Ishikawa (cell line): ENCODE measurements around the gene CRAMP1.

ENCODE experiments used
- CEBPB ChIP-seq: IDR thresholded peaks from 2 replicates; pipeline ENCODE4 v1.6.1; 2012
- CREB1 ChIP-seq: IDR thresholded peaks from 2 replicates; pipeline ENCODE4 v1.6.1; 2012; ENCODE audit warnings: low read depth
- EGR1 ChIP-seq: IDR thresholded peaks from 2 replicates; pipeline ENCODE4 v1.6.1; 2012
- EP300 ChIP-seq: IDR thresholded peaks from 2 replicates; pipeline ENCODE4 v1.6.1; 2012; ENCODE audit warnings: borderline replicate concordance
- FOXM1 ChIP-seq: IDR thresholded peaks from 2 replicates; pipeline ENCODE4 v1.6.1; 2012; ENCODE audit warnings: low read depth, borderline replicate concordance
- MAX ChIP-seq: IDR thresholded peaks from 2 replicates; pipeline ENCODE4 v1.6.1; 2012
- NFIC ChIP-seq: IDR thresholded peaks from 2 replicates; pipeline ENCODE4 v1.6.1; 2012
- RAD21 ChIP-seq: IDR thresholded peaks from 2 replicates; pipeline ENCODE4 v1.6.1; 2012; ENCODE audit warnings: low read depth
- REST ChIP-seq: IDR thresholded peaks from 2 replicates; pipeline ENCODE4 v1.6.1; 2012; ENCODE audit warnings: low read depth, mild to moderate bottlenecking
- TAF1 ChIP-seq: IDR thresholded peaks from 2 replicates; pipeline ENCODE4 v1.6.1; 2012; ENCODE audit warnings: low read depth, mild to moderate bottlenecking
- TCF12 ChIP-seq: IDR thresholded peaks from 2 replicates; pipeline ENCODE4 v1.6.1; 2012; ENCODE audit warnings: low read depth
- TEAD4 ChIP-seq: IDR thresholded peaks from 2 replicates; pipeline ENCODE4 v1.6.1; 2012
- USF1 ChIP-seq: IDR thresholded peaks from 2 replicates; pipeline ENCODE4 v1.6.1; 2012
- YY1 ChIP-seq: IDR thresholded peaks from 2 replicates; pipeline ENCODE4 v1.6.1; 2012; ENCODE audit warnings: low read depth
- ZBTB7A ChIP-seq: IDR thresholded peaks from 2 replicates; pipeline ENCODE4 v1.6.1; 2012; ENCODE audit warnings: low read depth

The CRAMP1 gene

GRCh38 chr16:1696863-1697262, 84.7 kb downstream of the CRAMP1 start:
- TF ChIP-seq CEBPB, result no peak
- TF ChIP-seq TAF1, result no peak
- TF ChIP-seq CREB1, result no peak

- no peak for TF ChIP-seq USF1
- TF ChIP-seq MAX, result no peak
- no peak for TF ChIP-seq NFIC
- TF ChIP-seq REST, result no peak
- no peak for TF ChIP-seq ZBTB7A
- no peak for TF ChIP-seq EP300
- no peak for TF ChIP-seq TCF12
- TF ChIP-seq CEBPB, result no peak
- TF ChIP-seq TAF1, result no peak
- TF ChIP-seq FOXM1, result no peak
- no peak for TF ChIP-seq RAD21
- no peak for TF ChIP-seq CREB1
- TF ChIP-seq YY1, result no peak
- no peak for TF ChIP-seq TEAD4
Observed at GRCh38 chr16:1698680-1699079, 86.5 kb downstream of the CRAMP1 start.

GRCh38 chr16:1700246-1700645, 88.1 kb downstream of the CRAMP1 start:
- TF ChIP-seq YY1 (no peak), TEAD4 (no peak), EP300 (no peak), EGR1 (no peak), TCF12 (no peak), USF1 (no peak), ZBTB7A (no peak), CREB1 (no peak), RAD21 (no peak), TAF1 (no peak), MAX (no peak), NFIC (no peak), REST (no peak), FOXM1 (no peak), CEBPB (no peak)

GRCh38 chr16:1701216-1701878, 89.2 kb downstream of the CRAMP1 start:
- TF ChIP-seq RAD21, result no peak
- no peak for TF ChIP-seq FOXM1

GRCh38 chr16:1705324-1705687, 93.1 kb downstream of the CRAMP1 start:
- TF ChIP-seq TEAD4, result 0 out of 2 replicates have a peak, but pooled peaks have one; percentile 3

GRCh38 chr16:1705688-1706385, 93.7 kb downstream of the CRAMP1 start, which contains the start of gene MAPK8IP3:
Gene MAPK8IP3, plus strand, starts transcription at chr16:1706195. Its CDS starts 145 bp downstream, at chr16:1706340.
- peak; percentile 76 for TF ChIP-seq TAF1
- TF ChIP-seq REST, result no peak
- peak; percentile 12 for TF ChIP-seq MAX
- peak; percentile 40; the same call in 1 of the 2 replicates for TF ChIP-seq YY1
- TF ChIP-seq ZBTB7A, result no peak; the same call in 1 of the 2 replicates
- TF ChIP-seq CREB1, result peak; percentile 79
- TF ChIP-seq RAD21, result no peak
